GM12874 (cell line): ENCODE data around the gene SSU72.

Experiments used
- CTCF ChIP-seq: IDR thresholded peaks from 2 replicates; pipeline ENCODE4 v1.5.1; 2011; ENCODE audit warnings: low read depth, mild to moderate bottlenecking, control low read depth, low read length, moderate library complexity; ENCODE audit not compliant: insufficient read depth

SSU72 gene

GRCh38 chr1:1535201-1536018, 39.3 kb downstream of the SSU72 start:
- TF ChIP-seq CTCF = no peak

- no peak for TF ChIP-seq CTCF
Measured at GRCh38 chr1:1534401-1535154, 40.1 kb downstream of the SSU72 start.

- no peak for TF ChIP-seq CTCF
Measured at GRCh38 chr1:1531947-1532346, 42.7 kb downstream of the SSU72 start.

GRCh38 chr1:1529936-1530335, 44.7 kb downstream of the SSU72 start:
- no peak for TF ChIP-seq CTCF

- no peak for TF ChIP-seq CTCF
Measured at GRCh38 chr1:1529321-1529720, 45.3 kb downstream of the SSU72 start.

GRCh38 chr1:1528301-1529267, 46.1 kb downstream of the SSU72 start:
- no peak for TF ChIP-seq CTCF
